Activated CD4-positive, alpha-beta memory T cell treated with anti-CD3 and anti-CD28 coated beads, Interleukin-2, amount 10 ng/mL, durations not matched to agents 7 days and 5 days (primary cell): Measurements from ENCODE around the gene CD86. TPM values are rescaled to one million over a fixed set of nuclear protein-coding genes. Genes with fewer than 3 reads are reported as not detected.

Source experiments
- CTCF ChIA-PET: fragments of 350-600 bp; sonication (Branson Sonifier 250); formaldehyde crosslinking; loops from one replicate; lab custom pipeline; 2021; ENCODE audit warnings: antibody characterized with exemption, inconsistent platforms; lab: Charles Lee
- POLR2A ChIA-PET: fragments of 350-600 bp; sonication (Branson Sonifier 250); formaldehyde crosslinking; loops from one replicate; lab custom pipeline; 2021; ENCODE audit warnings: antibody characterized with exemption; lab: Charles Lee
- DNase-seq: peaks from one replicate; pipeline ENCODE4 v3.0.0-alpha.2; 2020
- H3K27ac Mint-ChIP-seq: one replicate; pipeline ENCODE4 v1.8.0; 2021; ENCODE audit warnings: mild to moderate bottlenecking, mixed read lengths
- H3K27me3 Mint-ChIP-seq: one replicate; pipeline ENCODE4 v1.8.0; 2021; ENCODE audit warnings: mixed read lengths
- H3K36me3 Mint-ChIP-seq: one replicate; pipeline ENCODE4 v1.8.0; 2021; ENCODE audit warnings: low read depth, mixed read lengths
- H3K4me1 Mint-ChIP-seq: one replicate; pipeline ENCODE4 v1.8.0; 2021; ENCODE audit warnings: mixed read lengths
- H3K4me3 Mint-ChIP-seq: one replicate; pipeline ENCODE4 v1.8.0; 2021; ENCODE audit warnings: mild to moderate bottlenecking, mixed read lengths
- H3K9me3 Mint-ChIP-seq: one replicate; pipeline ENCODE4 v1.8.0; 2021; ENCODE audit warnings: mixed read lengths
- total RNA-seq, 2 experiments: library from RNA; stranded (reverse); gene quantifications; one replicate each; pipeline ENCODE4 v1.2.3, GENCODE V29; 2021

CD86 gene
- total RNA-seq, 2 experiments from 2014 or later, result 21.6 to 21.7 TPM

DNA sequence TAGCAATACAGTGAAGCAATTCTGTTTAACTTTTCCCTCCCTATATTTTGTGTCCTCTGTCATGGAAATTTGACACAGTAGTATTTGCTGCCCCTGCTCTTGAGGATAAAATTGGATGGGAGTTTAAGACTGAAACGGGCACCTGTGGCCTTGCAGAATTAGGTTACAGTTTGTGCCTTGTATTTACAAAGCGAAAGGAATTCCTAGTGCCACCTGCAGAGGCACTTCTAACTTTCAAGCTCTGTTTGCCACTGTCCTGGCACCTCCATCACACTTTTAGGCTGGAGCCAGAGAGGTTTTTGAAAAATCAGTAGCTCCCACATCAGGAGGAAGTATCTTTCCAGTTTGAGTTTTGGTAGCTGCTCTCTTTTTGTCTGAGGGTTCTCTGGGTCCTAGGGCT, 39.5 kb downstream of the CD86 start:
- H3K9me3 Mint-ChIP-seq, result no peaks in the 10 kb centered on the region
- POLR2A ChIA-PET, result interaction anchor here (0.7 to 14.5 kb wide), 11 partner anchors 9 to 585 kb away, joined by 3 to 568 read pairs (median 4); partner anchors contain the start of genes DTX3L, EAF2, IQCB1 and PARP9
- peaks cover 59% of the 10 kb centered on the region for H3K4me1 Mint-ChIP-seq
- H3K4me3 Mint-ChIP-seq, result peak overlapping the region; percentile 31
- CTCF ChIA-PET, result interaction anchor here (0.7 to 6.2 kb wide), 10 partner anchors 12 to 550 kb away, joined by 3 to 89 read pairs (median 5); no protein-coding TSS in a partner anchor
- no peaks in the 10 kb centered on the region for H3K27me3 Mint-ChIP-seq
- peaks cover 30% of the 10 kb centered on the region for H3K36me3 Mint-ChIP-seq
- no peak for DNase-seq
- peak overlapping the region; percentile 97 for H3K27ac Mint-ChIP-seq

DNA sequence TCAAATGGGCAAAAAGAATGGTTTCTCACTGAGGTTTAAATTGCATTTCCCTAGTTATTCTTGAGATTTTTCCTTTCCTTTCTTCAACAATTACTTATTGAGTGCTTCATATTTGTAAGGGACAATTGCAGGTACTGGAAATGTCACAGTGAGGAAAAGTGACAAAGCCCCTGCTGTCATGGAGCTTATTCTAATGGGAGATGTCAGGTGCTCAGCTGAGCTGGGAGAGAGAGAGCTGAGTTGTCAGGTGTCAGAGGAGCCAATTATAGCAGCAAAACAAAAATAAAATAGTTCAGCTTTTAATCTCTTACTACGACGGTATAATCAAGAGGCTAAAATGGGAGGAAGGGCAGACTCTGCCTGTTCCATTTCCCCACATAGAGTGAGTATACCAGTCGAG, 42.0 kb downstream of the CD86 start:
- no peak overlapping the region for H3K4me3 Mint-ChIP-seq
- peaks cover 12% of the 10 kb centered on the region for H3K36me3 Mint-ChIP-seq
- H3K4me1 Mint-ChIP-seq, result peaks cover 39% of the 10 kb centered on the region
- no peak overlapping the region for H3K27ac Mint-ChIP-seq
- no peaks in the 10 kb centered on the region for H3K27me3 Mint-ChIP-seq
- no peaks in the 10 kb centered on the region for H3K9me3 Mint-ChIP-seq
- no peak for DNase-seq
- CTCF ChIA-PET, result no interaction called here
- POLR2A ChIA-PET, result interaction anchor here (14.5 kb wide), 1 partner anchor 17 kb away, joined by 568 read pairs; no protein-coding TSS in a partner anchor

DNA sequence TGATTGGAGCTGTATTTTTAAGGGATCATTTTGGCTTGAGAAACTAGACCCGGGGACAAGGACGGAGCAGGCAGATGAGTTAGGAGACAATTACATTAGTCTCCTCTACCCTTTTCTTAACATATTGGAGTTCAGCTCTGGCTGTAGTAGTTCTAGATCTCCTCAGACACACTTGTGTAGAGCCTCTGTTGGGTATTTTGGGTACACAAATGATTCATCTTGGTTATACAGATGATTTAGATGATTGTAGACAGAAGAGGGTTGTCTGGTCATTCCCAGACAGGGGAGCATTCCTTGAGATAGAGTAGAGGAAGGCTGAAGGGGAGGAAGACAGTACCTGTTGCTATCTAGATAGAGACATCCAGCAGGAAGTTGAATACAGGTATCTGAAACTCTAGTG, 43.4 kb downstream of the CD86 start:
- DNase-seq, result no peak
- no peak overlapping the region for H3K27ac Mint-ChIP-seq
- no peaks in the 10 kb centered on the region for H3K9me3 Mint-ChIP-seq
- H3K4me3 Mint-ChIP-seq, result no peak overlapping the region
- H3K4me1 Mint-ChIP-seq, result peaks cover 28% of the 10 kb centered on the region
- no peaks in the 10 kb centered on the region for H3K27me3 Mint-ChIP-seq
- ChIA-PET POLR2A (interaction anchor here (1.2 to 14.5 kb wide), 4 partner anchors 18 to 553 kb away, joined by 3 to 568 read pairs (median 15); partner anchors contain the start of gene POLQ), CTCF (interaction anchor here (0.7 to 7.3 kb wide), 5 partner anchors 14 to 215 kb away, joined by 4 to 132 read pairs (median 16); no protein-coding TSS in a partner anchor)
- H3K36me3 Mint-ChIP-seq, result peaks cover 9% of the 10 kb centered on the region

DNA sequence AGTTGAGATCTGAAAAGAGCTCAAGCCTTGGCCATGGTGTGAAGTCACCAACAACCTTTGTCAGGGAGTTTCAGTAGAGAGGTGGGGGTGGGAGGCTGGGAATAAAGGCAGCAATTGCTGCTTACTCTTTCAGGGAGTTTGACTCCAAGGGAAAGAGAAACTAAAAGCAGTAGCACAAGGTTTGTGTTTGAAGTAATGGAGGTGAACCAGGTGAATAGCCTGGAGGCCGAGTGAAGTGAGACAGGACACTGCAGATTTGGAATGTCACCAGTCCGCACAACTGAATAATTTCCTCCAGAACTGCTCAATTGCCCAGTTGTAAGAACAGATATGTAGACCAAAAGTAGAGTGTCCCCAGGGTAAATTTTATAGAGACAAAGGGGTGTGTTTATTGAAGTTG, 44.1 kb downstream of the CD86 start:
- Mint-ChIP-seq H3K27ac (no peak overlapping the region), H3K9me3 (no peaks in the 10 kb centered on the region), H3K36me3 (peaks cover 9% of the 10 kb centered on the region), H3K4me3 (no peak overlapping the region), H3K4me1 (peaks cover 28% of the 10 kb centered on the region), H3K27me3 (no peaks in the 10 kb centered on the region)
- CTCF ChIA-PET, result interaction anchor here (1.3 to 7.3 kb wide), 7 partner anchors 15 to 553 kb away, joined by 4 to 132 read pairs (median 28); partner anchors contain the start of gene POLQ
- POLR2A ChIA-PET, result interaction anchor here (1.2 to 14.5 kb wide), 5 partner anchors 19 to 554 kb away, joined by 3 to 568 read pairs (median 22); partner anchors contain the start of gene POLQ
- no peak for DNase-seq

DNA sequence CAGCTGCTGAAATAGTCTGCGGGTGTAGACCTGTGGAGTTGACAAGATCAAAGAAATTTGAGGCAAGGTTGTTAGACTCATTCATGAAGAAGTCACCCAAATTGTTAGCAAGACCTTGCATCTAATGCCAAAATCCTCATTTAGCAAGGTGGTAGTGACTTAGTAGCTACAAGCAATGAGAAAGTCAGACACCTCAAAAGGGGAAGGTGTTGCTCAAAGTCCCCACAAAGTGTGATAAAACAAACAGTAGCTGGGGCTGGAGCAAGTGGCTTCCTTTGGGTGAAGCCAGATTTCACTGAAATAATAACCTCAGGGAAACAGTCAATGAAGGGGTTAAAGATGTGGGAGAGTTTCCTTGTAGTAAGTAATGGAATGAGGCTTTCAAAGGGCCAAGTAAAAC, 44.9 kb downstream of the CD86 start:
- Mint-ChIP-seq H3K4me1 (peaks cover 25% of the 10 kb centered on the region), H3K9me3 (no peaks in the 10 kb centered on the region), H3K27me3 (no peaks in the 10 kb centered on the region), H3K4me3 (no peak overlapping the region), H3K36me3 (peaks cover 13% of the 10 kb centered on the region), H3K27ac (no peak overlapping the region)
- CTCF ChIA-PET, result interaction anchor here (0.8 to 7.3 kb wide), 19 partner anchors 16 to 579 kb away, joined by 3 to 132 read pairs (median 11); partner anchors contain the start of genes FAM162A, HCLS1, KPNA1 and MIX23
- no peak for DNase-seq
- POLR2A ChIA-PET, result interaction anchor here (2.1 to 14.5 kb wide), 6 partner anchors 8 to 555 kb away, joined by 7 to 568 read pairs (median 20); partner anchors contain the start of gene POLQ

DNA sequence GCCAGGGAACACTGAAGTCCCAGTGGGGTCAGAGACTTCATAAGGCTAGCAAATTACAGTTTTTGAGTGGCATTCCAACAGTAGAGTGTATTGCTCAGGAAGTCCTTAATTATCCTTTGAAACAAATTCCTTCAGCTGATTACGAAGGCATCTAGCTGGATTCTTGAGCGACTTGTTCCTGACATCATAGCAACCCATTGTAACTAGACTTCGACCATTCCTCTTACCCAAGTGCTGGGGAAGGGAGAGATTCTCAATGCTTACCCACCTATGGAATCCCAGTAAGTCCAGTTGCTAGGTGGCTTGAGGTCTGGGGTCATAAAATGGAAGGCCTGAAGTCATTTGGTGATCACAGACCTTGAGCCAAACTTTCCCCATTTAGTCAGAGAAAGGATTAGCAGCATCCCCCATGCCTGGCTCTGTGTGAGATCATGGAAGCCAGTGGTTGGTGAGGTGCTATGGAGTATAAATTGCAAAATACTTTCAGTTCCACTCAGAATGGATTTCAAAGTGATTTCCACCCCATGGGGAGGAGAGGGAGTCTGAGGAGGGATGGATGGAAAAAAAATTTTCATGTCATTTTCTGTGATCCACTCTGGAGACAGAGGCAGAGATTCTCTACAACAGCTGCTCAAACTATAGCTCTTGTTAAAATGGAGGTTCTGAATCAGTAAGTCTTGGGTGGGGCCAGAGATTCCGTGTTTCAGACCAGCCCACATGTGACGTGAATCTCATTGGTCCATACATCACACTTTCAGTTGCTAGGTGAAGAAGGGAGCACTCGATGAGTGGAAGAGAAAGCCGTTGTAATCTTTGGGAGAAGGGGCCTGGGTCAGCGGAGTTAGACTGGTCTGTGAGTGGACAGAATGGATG, 45.7 kb downstream of the CD86 start:
- Mint-ChIP-seq H3K36me3 (peaks cover 13% of the 10 kb centered on the region), H3K27ac (no peak overlapping the region), H3K9me3 (no peaks in the 10 kb centered on the region), H3K27me3 (no peaks in the 10 kb centered on the region), H3K4me1 (peaks cover 18% of the 10 kb centered on the region), H3K4me3 (peak overlapping the region; percentile 73)
- peak; percentile 78 for DNase-seq
- POLR2A ChIA-PET, result interaction anchor here (0.5 to 14.5 kb wide), 24 partner anchors 9 to 579 kb away, joined by 3 to 568 read pairs (median 4); partner anchors contain the start of genes EAF2, FAM162A, HCLS1 and IQCB1
- CTCF ChIA-PET, result interaction anchor here (0.7 to 7.3 kb wide), 40 partner anchors 9 to 578 kb away, joined by 3 to 132 read pairs (median 5); partner anchors contain the start of genes FAM162A, HCLS1, KPNA1 and MIX23

DNA sequence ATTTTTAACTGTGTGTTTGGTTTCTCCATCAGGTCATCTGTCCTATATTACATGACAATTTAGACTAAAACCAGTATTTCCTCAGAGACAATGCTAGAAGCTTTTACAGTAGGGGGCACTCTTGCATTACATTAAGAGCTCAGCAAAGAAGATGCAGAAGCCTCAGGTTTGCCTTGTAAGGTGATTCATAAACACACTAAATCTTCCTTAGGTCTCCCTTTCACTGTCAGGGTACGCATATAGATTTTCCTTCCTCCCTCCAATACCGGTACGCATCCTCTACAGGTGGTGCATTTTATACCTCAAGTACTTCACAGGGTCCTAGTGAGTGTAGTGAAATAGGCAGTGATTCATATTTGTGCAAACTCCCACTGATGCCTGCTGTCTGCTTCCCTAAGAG, 46.5 kb downstream of the CD86 start:
- CTCF ChIA-PET, result interaction anchor here (0.7 to 7.3 kb wide), 37 partner anchors 10 to 577 kb away, joined by 3 to 132 read pairs (median 6); partner anchors contain the start of genes FAM162A, HCLS1, KPNA1 and MIX23
- no peak for DNase-seq
- peaks cover 16% of the 10 kb centered on the region for H3K36me3 Mint-ChIP-seq
- no peak overlapping the region for H3K27ac Mint-ChIP-seq
- H3K27me3 Mint-ChIP-seq, result no peaks in the 10 kb centered on the region
- POLR2A ChIA-PET, result interaction anchor here (0.8 to 14.5 kb wide), 22 partner anchors 10 to 578 kb away, joined by 3 to 568 read pairs (median 4); partner anchors contain the start of genes FAM162A, HCLS1, PARP14 and POLQ
- peak overlapping the region; percentile 25 for H3K4me3 Mint-ChIP-seq
- peaks cover 14% of the 10 kb centered on the region for H3K4me1 Mint-ChIP-seq
- H3K9me3 Mint-ChIP-seq, result no peaks in the 10 kb centered on the region

DNA sequence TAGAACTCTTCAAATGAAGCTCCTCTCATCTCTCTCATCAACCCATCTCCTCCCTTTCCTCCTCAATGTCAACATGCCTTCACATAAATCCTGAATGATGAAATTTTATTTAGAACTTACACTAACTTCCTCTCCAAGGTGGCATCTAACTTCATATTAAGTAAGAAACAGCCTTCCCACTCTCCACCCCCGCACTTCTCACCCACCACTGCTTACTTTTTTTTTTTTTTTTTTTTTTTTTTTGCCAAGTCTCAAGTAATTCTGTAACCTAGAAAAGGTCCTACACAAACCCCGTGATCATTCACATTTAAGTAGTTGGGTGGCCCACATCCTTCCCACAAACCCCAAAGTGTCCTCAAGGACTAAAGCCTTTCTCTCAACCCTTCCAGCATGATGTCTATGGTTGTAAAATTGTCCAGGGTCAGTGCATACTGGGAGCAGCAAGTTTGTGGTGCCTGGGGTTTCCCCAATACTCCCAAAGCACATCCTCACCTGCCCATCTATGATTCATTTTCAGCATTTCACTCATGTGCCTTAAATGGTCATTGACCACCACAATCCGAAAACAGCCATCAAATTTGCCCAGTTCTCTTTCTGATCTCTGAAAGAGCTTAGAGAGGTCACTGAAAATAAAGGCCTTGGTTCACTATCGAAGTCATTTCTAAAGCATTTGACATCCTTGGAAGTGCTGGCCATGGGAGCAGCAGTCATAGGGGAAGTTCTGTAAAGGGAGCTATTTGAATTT, 47.2 kb downstream of the CD86 start:
- peaks cover 14% of the 10 kb centered on the region for H3K4me1 Mint-ChIP-seq
- peaks cover 24% of the 10 kb centered on the region for H3K36me3 Mint-ChIP-seq
- no peak overlapping the region for H3K27ac Mint-ChIP-seq
- no peaks in the 10 kb centered on the region for H3K27me3 Mint-ChIP-seq
- POLR2A ChIA-PET, result interaction anchor here (0.9 to 14.5 kb wide), 20 partner anchors 9 to 578 kb away, joined by 3 to 568 read pairs (median 4); partner anchors contain the start of genes HCLS1, PARP14, POLQ and WDR5B
- CTCF ChIA-PET, result interaction anchor here (0.8 to 7.3 kb wide), 29 partner anchors 9 to 577 kb away, joined by 3 to 132 read pairs (median 6); partner anchors contain the start of genes FAM162A, MIX23 and POLQ
- peak overlapping the region; percentile 25 for H3K4me3 Mint-ChIP-seq
- DNase-seq, result peak; percentile 56
- H3K9me3 Mint-ChIP-seq, result no peaks in the 10 kb centered on the region

DNA sequence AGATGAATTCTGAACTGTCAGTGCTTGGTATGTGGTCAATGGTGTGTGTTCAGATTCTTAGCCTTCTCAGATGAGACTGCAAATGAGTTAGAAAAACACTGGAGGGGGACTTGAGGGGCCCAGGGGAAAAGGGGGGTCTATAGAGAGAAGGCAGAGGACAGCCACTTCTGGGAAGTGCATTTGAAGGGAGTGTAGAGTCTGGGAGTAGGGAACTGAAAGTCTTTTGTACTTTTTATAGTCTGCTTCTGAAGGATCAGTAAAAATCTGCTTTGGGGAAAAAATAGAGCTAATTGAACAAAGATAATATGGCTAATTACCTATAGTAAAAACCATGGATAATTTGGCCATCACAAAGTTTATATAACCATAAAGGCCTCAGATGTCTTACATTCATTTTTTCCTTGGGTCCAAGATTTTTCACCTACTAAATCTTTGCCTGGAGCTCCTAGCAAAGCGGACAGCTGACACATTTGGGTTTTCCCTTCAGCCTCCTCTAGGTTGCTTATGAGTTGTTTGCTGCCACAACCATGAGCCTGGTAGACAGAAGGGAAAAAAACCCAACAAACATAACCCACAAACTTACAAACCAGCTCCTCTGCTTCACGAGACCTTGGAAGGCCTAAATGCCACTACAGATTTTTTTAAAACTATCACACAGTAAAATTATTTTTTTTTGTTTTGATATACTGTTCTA, 48.8 kb downstream of the CD86 start:
- ChIA-PET POLR2A (interaction anchor here (1.4 to 14.5 kb wide), 3 partner anchors 10 to 142 kb away, joined by 3 to 568 read pairs (median 11); no protein-coding TSS in a partner anchor), CTCF (interaction anchor here (0.6 to 7.3 kb wide), 4 partner anchors 11 to 191 kb away, joined by 3 to 132 read pairs (median 4); no protein-coding TSS in a partner anchor)
- H3K4me1 Mint-ChIP-seq, result peaks cover 14% of the 10 kb centered on the region
- DNase-seq, result no peak
- no peak overlapping the region for H3K4me3 Mint-ChIP-seq
- H3K36me3 Mint-ChIP-seq, result peaks cover 35% of the 10 kb centered on the region
- H3K27me3 Mint-ChIP-seq, result no peaks in the 10 kb centered on the region
- no peak overlapping the region for H3K27ac Mint-ChIP-seq
- H3K9me3 Mint-ChIP-seq, result no peaks in the 10 kb centered on the region

DNA sequence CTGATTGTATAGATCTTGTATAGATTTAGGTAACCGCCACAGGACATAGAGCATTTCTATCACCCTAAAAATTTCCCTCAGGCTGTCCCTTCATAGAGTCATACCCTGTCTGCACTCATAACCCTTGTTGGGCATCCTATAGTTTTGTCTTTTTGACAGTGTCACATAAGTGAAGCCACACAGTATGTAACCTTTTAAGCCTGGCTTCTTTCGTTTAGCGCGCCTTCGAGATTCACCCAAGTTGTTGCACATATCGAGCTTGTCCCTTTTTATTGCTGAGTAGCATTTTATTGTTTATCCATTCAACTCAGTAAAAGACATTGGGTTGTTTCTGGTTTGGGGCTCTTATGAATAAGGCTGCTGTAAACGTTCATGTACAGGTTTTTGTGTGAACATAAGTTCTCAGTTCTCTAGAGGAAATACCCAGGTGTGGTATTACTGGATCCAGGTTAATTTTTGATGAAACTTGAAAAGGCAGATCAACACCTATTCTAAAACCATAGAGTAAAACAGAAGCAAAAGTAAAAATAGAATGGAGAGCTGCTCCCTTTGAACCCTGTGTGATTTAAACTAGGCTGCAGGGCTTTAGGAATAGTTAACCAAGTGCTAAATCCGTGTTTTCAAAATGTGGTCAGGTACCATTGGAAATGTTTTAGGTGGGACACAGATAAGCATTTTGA, 49.5 kb downstream of the CD86 start:
- H3K4me1 Mint-ChIP-seq, result peaks cover 14% of the 10 kb centered on the region
- no peaks in the 10 kb centered on the region for H3K9me3 Mint-ChIP-seq
- no peaks in the 10 kb centered on the region for H3K27me3 Mint-ChIP-seq
- no peak overlapping the region for H3K4me3 Mint-ChIP-seq
- H3K36me3 Mint-ChIP-seq, result peaks cover 39% of the 10 kb centered on the region
- CTCF ChIA-PET, result interaction anchor here (0.8 to 7.3 kb wide), 3 partner anchors 143 to 155 kb away, joined by 3 to 132 read pairs (median 3); no protein-coding TSS in a partner anchor
- no peak for DNase-seq
- POLR2A ChIA-PET, result interaction anchor here (2.5 to 14.5 kb wide), 2 partner anchors 11 to 24 kb away, joined by 11 to 568 read pairs; no protein-coding TSS in a partner anchor
- H3K27ac Mint-ChIP-seq, result no peak overlapping the region

DNA sequence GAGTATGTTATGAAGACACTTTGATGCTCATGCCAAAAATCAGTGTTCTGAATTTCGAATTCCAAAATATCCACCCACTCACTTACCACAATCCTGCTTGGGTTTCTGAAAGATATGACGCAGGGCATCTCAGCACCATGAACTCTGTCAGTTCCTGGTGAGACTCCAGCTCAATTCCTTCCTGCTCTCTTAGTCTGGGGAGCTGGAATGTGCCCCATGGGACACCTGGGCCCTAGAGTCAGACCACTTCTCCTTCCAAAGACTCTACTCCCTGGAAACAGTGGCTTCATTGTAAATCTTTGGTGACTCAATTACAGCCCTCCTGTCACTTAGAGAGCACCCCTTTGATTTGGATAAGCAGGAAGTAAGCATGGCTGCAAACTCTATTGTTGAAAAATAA, 50.5 kb downstream of the CD86 start:
- Mint-ChIP-seq H3K27ac (no peak overlapping the region), H3K27me3 (no peaks in the 10 kb centered on the region), H3K4me1 (peaks cover 14% of the 10 kb centered on the region), H3K9me3 (no peaks in the 10 kb centered on the region), H3K36me3 (peaks cover 39% of the 10 kb centered on the region), H3K4me3 (no peak overlapping the region)
- POLR2A ChIA-PET, result no interaction called here
- DNase-seq, result no peak
- CTCF ChIA-PET, result interaction anchor here (0.8 to 7.3 kb wide), 2 partner anchors 146 to 154 kb away, joined by 3 to 132 read pairs; no protein-coding TSS in a partner anchor
